Right forelimb (tissue), 1 donor: Measurements from ENCODE around the gene SRRM4.
"Not testable (repeated sequence)": the region's sequence is repeated elsewhere in the genome, so short reads cannot be mapped to it uniquely, and the experiment has no call there.

Experiments
- DNase-seq: peaks from one replicate; pipeline ENCODE4 v3.0.0-alpha.2; 2018

The SRRM4 gene

DNA sequence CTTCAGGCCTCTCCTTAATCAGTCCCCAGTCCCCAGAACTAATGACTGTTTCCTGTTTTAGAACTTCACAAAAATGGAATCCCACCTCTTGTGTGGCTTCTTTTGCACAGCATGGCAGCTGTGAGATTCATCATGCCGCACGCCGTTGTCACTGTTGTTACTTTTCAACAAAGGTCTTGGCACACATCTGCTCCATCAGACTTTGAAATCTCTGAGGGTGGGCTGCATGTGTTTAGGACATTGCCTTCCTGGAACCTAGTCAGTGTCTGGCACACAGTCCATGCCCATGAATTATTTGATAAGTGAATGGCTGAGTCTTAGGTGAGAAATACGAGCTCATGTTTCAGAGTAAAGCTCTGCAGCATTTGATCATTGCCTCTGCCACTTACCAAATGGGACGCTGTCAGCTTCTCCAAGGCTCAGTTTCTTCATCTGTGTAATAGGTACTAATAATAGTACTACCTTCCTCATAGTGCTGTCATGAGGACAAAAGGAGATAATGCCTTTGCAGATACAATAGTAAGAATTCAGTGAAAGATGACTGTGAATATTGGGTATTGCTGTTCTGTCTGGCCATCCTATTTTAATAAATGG, 90.4 kb downstream of the SRRM4 start:
- no peak for DNase-seq

DNA sequence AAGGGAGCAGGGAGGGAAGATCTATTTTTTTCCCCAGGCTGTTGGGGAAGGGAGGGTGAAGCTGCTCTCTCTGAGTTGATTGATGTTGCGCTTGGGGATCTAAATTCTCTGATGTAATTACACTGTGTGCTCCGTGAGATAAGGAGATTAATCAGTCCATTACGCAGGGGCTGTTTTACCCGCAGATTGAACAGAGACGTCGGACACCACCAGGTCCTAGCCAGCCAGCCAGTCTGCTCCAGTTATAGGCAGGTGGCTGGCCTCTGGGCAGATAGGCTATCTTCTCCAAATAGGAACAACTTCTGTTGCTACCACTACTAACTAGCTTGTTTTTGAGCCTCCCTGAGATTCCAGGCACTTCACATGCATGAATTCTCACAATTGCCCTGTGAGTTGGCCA, 91.1 kb downstream of the SRRM4 start:
- no peak for DNase-seq

DNA sequence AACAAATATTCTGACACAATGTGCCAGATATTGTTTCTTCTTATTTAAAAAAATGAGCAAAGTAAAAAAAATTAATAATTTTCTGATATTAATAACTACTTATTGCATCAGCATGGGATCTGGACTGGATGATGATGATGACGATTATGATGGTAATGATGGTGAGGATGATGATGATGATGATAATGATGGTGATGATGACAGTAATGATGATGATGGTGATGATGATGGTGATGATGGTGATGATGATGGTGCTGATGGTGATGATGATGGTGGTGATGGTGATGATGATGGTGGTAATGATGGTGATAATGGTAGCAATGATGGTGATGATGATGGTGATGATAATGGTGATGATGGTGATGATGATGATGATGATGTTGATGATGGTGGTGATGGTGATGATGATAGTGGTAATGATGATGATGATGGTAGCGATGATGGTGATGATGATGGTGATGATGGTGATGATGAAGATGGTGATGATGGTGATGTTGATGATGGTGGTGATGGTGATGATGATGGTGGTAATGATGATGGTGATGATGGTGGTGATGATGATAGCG, 94.0 kb downstream of the SRRM4 start:
- DNase-seq: no peak

DNA sequence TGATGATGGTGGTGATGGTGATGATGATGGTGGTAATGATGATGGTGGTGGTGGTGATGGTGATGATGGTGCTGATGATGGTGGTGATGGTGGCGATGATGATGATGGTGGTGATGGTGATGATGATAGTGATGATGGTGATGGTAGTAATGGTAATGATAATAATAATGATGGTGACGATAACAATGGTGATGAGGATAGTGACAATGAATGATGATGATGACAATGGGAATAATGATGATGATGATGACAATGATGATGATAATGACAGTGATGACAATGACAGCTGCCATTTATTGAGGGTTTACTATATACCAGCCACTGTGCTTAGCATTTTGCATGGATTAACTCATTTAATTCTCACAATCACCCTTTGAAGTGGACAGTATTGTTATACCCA, 94.6 kb downstream of the SRRM4 start:
- no peak for DNase-seq

DNA sequence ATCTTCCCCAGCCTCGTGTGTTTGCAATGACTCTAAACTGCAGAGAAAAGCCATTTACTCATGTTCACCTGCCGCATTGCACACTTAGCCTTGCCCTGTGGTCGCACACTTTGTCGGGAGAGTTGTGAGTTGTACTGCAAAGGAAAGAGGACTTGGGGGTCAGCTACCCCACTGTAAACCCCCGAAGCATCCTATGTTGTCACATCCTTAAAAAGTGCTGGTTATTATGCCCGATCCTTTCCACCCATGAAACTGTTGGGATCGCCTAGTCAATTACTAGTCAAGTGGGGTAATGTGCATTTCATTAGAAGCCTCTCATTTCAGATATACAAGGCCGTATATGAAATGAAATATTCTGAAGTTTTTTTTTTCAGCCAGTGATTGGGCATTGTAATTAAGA, 98.2 kb downstream of the SRRM4 start:
- no peak for DNase-seq

DNA sequence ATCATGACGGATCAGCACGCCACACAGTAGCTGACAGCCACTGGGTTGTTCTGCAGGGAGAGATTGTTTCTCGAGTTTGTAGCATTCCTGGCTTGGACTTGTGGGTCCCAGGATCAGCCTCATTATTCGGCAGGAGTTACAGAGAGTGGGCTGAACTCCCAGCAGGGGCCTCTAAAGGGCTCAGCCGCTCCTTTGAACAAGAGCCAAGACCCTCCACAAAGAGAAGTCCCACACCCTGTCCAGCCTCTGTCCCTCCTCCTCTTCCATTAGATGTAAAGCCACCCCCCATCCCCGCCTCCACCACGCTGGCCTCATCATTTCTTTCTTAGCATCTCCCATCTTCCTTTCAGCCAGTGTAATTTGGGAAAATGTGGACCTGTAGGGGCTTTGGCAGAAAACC, 100.7 kb downstream of the SRRM4 start:
- no peak for DNase-seq

DNA sequence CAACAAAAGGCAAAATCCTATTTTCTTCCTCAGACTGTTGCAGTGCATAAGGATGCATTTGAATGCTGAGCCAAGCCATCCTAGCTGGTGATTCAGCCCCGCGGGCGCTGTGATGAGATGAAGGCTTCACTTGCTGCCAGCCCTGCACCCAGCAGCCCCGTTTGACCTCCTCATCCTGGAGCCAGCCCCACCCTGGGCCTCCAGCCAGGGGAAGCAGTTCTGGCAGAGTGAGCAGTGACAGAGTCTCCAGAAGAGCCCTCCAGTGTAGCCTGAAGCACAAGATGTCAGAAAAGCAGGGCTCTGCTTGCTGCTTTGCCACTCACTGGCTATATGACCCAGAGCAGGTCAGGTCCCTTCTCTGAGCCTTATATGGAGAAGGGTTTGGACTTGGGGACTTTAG, 101.2 kb downstream of the SRRM4 start:
- no peak for DNase-seq

DNA sequence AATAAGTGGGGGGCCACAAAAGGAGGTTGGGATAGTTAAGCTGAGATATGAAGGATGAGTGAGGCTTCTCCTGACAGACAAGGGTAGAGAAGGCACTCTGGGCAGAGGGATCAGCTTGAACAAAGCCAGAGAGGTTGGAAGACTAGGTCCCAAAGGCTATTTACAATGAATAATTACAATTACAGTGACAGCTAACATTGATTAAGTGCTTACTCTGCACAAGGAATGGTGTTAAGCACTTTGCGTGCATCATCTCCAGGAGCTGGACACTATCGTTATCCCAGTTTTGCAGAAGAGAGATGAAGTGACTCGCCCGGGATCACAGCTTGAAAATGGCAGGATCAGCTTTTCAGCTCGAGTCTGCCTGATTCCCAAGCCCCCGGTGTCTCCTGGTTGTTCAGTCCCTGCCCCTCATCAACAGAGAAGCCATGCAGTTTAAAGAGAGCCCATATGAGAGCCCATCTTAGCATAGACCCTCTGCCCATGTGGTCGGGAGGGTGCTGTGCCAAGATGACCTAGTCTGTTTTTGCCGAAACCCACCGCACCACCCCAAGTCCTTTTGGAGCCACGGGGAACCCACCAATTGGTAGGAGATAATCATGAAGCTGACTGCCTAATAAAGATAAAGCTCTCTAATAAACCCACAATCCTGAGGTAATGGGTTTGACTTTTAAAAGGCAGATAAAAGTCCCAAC, 107.5 kb downstream of the SRRM4 start:
- DNase-seq: no peak

DNA sequence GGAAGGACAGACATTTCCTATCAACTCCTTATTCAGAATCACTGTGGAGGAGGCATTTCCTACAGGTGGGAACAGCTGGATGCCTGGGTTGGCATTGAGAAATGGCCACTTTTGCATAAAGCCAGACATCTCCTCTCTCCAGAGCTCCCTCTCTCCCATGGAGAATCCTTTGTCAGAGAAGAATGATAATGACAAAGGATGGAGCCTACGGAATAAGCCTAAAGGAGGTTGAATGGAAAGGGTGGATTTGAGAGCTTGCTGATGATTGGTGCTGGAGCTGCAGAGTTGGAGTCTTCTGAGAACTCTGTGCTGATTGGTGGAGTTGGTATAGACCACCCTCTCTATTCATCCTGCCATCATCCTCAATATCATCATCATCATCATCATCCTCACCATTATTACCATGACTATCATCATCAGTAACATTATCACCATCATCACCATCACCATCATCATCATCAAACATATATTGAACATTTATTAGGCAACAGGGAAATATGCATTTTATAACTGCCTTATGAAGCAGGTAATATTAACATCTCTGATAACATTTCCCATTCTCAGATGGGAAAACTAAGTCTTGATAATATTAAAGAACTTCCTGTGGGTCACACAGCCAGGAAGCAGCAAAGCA, 108.2 kb downstream of the SRRM4 start:
- no peak for DNase-seq

DNA sequence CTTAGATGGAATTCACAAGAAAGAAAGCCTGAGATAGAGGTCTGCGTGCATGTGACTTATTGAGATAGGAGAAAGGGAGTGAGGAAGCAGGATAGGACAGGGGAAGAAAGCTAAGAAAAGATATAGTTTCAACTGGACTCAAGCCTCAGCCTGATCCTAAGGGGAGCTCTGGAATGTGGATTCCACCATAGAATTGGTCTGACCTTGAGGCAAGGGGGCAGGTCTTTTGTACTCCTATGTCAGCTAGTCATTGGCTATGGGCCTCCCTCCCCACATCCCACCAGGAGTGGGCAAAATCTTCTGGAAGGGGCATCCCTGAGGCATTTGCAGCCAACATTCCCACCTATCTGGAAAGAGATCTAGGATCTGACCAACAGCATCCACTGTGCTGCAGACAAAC, 108.9 kb downstream of the SRRM4 start:
- no peak for DNase-seq

DNA sequence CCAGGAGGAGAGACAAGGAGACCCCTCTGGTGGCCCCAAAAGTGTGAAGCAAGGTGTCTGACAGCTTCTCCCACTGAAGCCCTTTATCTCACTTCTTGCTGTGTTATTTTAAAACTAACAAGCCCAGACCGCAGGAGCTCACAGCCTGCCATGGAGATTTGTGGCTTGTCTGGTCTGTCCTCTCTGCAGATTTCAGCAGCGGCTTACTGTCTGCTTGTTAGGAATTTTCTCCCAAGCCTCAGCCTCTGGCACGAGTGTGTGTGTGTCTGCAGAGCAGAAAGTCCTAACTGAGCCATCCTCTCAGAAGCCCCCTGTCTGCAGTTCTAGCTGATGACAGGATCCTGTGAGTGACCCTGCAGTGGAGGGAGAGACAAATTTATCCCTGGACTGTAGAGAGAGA, 109.5 kb downstream of the SRRM4 start:
- no peak for DNase-seq

DNA sequence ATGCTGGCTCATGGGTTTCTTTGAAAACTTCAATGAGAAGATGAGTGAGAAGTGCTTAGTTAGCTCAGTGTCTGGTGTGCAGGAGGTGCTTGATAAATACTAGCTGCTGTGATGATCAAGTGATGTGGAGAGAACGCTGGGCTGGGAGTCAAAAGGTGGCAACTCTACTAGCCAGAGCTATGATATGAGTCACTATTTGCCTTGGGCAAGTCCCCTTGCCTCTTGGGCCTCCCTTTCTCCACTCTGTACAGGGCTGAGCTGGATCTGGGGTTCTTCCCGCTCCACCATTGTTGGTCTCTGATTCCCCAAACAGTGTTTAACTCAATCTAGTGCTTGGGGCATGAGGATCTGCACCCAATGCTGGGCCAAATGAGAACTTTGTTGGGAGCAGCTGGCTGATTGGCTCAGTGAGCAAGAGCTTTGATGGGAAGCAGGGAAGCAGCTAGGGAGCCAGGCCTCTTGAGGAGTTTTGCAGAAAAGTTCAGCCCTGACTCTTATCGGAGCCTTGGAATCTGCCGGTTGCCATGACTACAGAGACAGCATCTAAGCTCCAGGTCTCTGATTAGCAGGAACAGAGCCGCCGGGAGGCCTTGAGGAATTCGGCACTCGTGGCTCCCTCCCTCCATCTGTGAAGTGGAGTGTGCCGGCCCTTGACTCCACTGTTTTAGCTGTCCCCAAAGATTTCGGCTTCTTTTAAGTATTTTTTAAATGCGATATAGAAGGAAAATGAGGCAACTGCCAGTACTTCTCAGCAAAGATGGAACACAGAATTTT, 115.3 kb downstream of the SRRM4 start:
- DNase-seq: no peak

DNA sequence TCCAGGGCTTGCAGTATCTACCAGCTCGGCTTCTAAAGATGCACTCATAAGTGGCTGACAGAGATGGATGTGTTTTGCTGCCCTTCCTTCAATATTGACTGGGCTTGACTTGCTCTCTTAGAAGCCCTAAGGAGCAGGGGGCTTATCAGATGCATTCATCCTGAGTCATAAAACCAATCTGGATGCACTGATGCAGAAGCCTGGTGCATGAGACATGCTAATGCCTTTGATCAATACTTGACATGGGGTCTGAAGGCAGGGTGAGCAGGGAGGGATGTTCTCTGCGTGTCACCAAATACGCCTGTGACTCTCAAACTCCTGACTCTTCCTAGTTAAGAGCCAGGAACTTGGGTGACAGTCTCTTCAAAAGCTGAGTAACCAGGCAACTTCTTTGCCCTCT, 119.6 kb downstream of the SRRM4 start:
- DNase-seq: no peak

DNA sequence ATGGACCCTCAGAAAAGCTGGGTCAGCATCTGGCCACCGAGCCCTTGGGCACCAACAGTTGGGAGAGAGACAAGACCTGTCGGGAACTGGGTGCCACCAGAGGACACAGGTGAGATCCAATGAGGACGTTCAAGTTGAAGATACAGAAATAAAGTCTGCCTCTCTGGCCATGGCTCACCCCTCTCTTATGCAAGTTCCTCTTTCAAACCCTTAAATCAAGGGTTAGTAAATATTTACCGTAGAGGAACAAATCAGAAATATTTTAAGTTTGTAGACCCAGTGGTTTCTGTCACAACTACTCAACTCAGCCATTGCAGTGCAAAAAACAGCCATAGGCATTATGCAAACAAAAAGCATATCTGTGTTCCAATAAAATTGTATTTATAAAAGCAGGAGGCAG, 120.9 kb downstream of the SRRM4 start:
- DNase-seq: no peak

DNA sequence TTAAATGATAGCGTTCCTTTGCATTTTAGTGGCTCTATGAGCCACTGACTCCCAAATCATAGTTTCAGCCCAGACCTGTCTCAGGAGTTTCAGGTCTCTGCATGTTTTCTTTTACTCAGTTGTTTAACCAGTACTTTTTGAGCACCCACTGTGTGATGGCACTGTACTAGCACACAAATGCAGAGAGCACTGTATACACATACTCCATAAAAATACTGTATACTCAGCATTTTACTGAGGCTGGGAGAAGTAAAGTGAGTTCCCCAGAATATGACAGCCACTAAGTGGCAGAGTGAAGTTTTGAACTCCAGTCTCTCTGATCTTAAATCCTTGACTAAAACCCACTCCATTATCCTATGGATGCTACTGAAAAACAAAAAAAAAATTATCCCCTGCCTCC, 121.4 kb downstream of the SRRM4 start:
- no peak for DNase-seq

DNA sequence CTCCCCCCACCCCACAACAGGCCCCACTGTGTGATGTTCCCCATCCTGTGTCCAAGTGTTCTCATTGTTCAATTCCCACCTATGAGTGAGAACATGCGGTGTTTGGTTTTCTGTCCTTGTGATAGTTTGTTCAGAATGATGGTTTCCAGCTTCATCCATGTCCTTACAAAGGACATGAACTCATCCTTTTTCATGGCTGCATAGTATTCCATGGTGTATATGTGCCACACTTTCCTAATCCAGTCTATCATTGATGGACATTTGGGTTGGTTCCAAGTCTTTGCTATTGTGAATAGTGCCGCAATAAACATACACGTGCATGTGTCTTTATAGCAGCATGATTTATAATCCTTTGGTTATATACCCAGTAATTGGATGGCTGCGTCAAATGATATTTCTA, 123.6 kb downstream of the SRRM4 start:
- not testable (repeated sequence) for DNase-seq

DNA sequence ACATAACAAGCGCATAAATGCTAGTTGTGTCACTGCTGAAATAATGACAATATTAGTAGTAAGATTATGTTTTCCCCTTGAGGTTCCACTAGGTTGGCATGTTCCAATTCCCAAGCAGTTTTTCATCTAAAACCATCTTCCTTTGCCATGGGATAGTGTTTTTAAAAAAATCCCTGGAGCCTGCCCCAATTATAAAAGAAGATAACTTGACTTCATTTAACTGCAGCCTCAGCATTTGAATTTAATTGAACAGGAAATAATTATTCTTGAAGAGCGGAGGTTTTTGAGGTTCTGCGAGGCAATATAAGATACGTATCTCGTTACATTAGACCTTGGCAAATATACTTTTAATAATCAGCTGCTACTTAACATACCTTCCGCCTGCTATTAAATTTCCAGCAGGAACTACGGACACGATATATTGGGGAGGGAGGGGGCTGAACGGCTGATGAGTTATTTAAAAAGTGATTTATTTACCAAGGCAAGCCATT, 132.2 kb downstream of the SRRM4 start:
- no peak for DNase-seq

DNA sequence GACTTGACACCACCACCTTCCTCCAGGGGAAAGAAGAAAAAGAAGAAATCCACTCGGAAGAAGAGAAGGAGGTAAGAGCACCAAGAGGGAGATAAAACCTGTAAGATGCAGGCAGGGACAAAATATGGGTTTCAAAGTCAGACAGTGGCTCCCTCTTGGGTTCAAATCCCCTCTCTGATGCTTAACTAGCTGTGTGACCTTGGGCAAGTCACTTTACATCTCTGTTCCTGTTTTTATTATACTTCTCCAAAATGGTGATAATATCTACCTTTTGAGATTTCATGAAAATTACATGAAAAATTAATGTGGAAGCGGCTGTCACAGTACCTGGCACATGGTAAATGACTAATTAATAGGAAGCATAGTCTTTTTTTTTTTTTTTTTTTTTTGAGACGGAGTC, 133.0 kb downstream of the SRRM4 start:
- DNase-seq: no peak

DNA sequence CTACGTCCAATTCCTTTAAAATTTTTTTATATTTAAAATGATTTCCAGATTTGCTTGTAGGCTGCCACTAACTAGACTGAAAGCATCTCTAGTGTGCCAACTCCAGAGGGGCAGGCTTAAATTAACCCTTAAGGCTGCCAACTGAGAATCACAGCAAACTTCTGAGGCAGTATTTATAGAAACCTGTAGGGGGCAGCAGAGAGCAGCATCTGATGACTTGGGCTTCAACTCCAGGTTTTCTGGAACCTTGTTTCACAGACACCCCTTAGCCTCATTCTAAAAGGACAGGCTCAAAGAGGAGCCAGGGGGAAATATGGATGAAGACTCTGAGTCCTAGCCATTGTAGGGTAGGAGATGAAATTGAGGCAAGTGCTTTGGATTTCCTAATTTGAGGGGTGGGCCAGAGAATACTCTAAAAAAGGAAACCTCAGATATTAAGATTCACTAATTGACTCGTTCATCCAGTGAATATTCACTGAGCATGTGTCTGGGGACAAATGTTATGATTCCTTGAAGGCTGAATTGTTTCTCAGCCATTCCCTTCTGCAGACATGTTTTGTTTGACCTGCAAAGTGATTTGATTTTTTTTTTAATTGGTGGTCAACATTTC, 134.1 kb downstream of the SRRM4 start:
- DNase-seq: peak; percentile 56

DNA sequence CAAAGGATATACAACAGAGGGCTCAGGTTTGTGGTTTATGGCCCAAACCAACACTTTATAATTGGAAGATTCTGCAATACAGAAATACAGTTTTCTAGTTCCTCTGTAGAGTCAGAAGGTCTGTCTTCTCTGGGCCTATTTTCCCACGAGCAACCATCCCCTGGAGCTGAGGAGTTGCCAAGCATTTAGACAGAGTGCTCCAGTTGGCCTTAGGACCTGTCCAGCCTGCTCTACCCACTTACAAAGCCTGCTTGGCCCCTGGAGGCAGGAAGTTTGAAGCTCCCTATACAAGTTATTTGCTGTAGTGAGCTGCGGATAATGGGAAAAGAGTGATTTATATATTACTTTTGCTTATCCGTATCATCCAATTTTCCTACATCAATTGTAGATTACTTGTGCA, 136.6 kb downstream of the SRRM4 start:
- DNase-seq: no peak

DNA sequence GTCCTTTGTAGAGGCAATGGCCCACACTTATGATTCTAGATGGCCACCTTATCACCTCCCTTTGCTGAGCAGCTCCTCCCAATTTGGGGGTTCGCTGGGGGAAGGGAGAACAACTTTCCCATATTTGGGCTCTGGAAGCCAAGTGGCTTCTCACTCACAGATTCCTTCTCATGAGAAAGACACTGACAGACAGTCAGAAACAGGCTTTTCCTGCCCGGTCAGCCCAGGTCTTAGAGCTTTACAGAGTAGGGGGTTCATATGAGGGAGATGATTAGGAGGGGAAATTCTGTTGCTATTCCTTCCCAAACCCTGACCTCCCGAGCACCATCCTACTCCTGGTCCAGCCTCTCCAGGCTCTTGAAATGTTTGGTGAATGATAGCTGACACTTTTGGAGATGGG, 137.3 kb downstream of the SRRM4 start:
- DNase-seq: no peak

DNA sequence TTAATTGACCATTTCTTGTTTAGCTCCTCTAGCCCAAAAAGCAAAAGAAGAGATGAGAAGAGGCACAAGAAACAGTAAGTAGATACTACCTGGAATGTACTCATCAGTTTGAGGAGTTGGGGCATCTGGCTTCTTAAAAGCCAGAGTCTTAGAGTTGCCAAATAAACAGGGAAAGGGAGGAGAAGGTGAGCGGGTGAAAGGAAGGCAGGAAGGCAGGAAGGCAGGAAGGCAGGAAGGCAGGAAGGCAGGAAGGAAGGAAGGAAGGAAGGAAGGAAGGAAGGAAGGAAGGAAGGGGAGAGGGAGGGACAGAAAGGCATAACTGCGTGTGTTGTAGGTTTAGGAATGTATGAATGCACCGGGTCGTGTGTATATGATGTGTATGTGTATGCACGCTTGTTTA, 140.7 kb downstream of the SRRM4 start:
- no peak for DNase-seq

DNA sequence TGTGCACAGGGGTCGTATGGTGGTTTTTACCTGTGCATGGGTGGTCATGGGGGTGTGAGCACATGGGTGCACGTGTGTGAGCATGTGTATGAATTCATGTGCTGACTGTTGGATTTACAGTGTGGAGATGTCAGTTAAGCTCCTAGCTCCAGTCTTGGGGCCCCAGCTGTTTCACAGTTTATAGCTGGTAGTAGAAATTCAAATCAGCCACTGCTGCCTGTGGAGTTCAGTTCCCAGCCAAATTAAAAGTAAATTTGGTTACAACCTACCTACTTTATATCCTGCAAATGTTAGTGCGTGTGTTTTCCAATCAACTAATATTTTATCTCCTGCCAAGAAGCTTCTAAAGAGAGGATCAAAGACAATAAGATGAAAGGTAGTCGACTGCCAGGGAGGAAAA, 141.4 kb downstream of the SRRM4 start:
- DNase-seq: no peak
